Endothelial cell of umbilical vein (primary cell): ENCODE measurements around the gene FAM13C. TPM values are rescaled to one million over a fixed set of nuclear protein-coding genes. Genes with fewer than 3 reads are reported as not detected.

ENCODE experiments used
- BruUV-seq: library from RNA; stranded (reverse); fragments of 400-500 nt; replicated peaks from 2 replicates; lab custom pipeline; 2021; lab: Mats Ljungman, UMichigan
- CTCF ChIA-PET: fragments of 300-600, 350-600 bp; sonication (Branson Sonifier 250); formaldehyde crosslinking; loops from one replicate; lab custom pipeline; 2021; ENCODE audit warnings: antibody characterized with exemption, inconsistent platforms; lab: Charles Lee
- POLR2A ChIA-PET: fragments of 300-600, 350-600 bp; sonication (Branson Sonifier 250); formaldehyde crosslinking; loops from one replicate; lab custom pipeline; 2021; ENCODE audit warnings: antibody characterized with exemption, inconsistent platforms; lab: Charles Lee
- DNase-seq: peaks from one replicate; pipeline ENCODE4 v3.0.0-alpha.2; 2011; ENCODE audit warnings: low read depth, low spot score
- FAIRE-seq: peaks from 2 replicates; lab custom pipeline; 2011; peaks lifted over from hg19 to GRCh38; lab: Jason Lieb, UNC
- H2AFZ ChIP-seq: 2 replicates; pipeline ENCODE4 v1.6.0; 2012; ENCODE audit warnings: low read depth, low read length, control low read depth, inconsistent platforms
- H3K27ac ChIP-seq: 2 replicates; pipeline ENCODE4 v1.5.1; 2011; ENCODE audit warnings: low read depth, mild to moderate bottlenecking, control low read depth, low read length, moderate library complexity; ENCODE audit not compliant: insufficient read depth
- H3K27me3 ChIP-seq, 2 experiments: 2 replicates each; pipeline versions ENCODE4 v1.6.0 to v1.6.1; 2011; ENCODE audit warnings: low read length in 2 of 2, mixed read lengths in 1 of 2; ENCODE audit not compliant: control insufficient read depth in 2 of 2, insufficient read depth in 2 of 2
- H3K36me3 ChIP-seq, 2 experiments: 2 replicates in 1 of 2; 3 replicates in 1 of 2; pipeline ENCODE4 v1.5.1; 2011; ENCODE audit warnings: low read length in 2 of 2, mild to moderate bottlenecking in 1 of 2, moderate library complexity in 1 of 2; ENCODE audit not compliant: control insufficient read depth in 2 of 2, insufficient read depth in 2 of 2; ENCODE audit errors: extremely low read depth in 1 of 2
- H3K4me1 ChIP-seq: 3 replicates; pipeline ENCODE4 v1.5.1; 2011; ENCODE audit warnings: mild to moderate bottlenecking, low read length; ENCODE audit not compliant: control insufficient read depth, insufficient read depth; ENCODE audit errors: extremely low read depth
- H3K4me2 ChIP-seq: 2 replicates; pipeline ENCODE4 v1.6.1; 2011; ENCODE audit warnings: low read length, control low read depth, mixed read lengths; ENCODE audit not compliant: insufficient read depth
- H3K4me3 ChIP-seq, 3 experiments: fragments of 200-600 bp in 1 of 3; sonication (generic), shearing (Covaris generic) in 1 of 3; replicated peaks in 1 of 3; 2 replicates each; pipeline ENCODE4 v1.5.1; 2011 to 2016; ENCODE audit warnings: control low read depth in 3 of 3, low read length in 3 of 3, mild to moderate bottlenecking in 2 of 3, inconsistent platforms in 1 of 3, low read depth in 1 of 3, moderate library complexity in 1 of 3; ENCODE audit not compliant: insufficient read depth in 1 of 3
- H3K79me2 ChIP-seq: 2 replicates; pipeline ENCODE4 v1.6.0; 2012; ENCODE audit warnings: low read length, inconsistent platforms; ENCODE audit not compliant: control insufficient read depth, insufficient read depth
- H3K9ac ChIP-seq: replicated peaks from 2 replicates; pipeline ENCODE3; 2011; ENCODE audit warnings: low read length, control low read depth; ENCODE audit not compliant: insufficient read depth; ENCODE audit errors: extremely low read depth
- H3K9me1 ChIP-seq: replicated peaks from 3 replicates; pipeline ENCODE4 v1.6.0; 2011; ENCODE audit warnings: mild to moderate bottlenecking, low read length; ENCODE audit not compliant: control insufficient read depth, insufficient read depth; ENCODE audit errors: extremely low read depth
- H3K9me3 ChIP-seq: replicated peaks from 2 replicates; pipeline ENCODE4 v1.5.1; 2012; ENCODE audit warnings: low read length, inconsistent platforms; ENCODE audit not compliant: control insufficient read depth, insufficient read depth
- H4K20me1 ChIP-seq: replicated peaks from 2 replicates; pipeline ENCODE3; 2011; ENCODE audit warnings: mild to moderate bottlenecking, low read length; ENCODE audit not compliant: control insufficient read depth, insufficient read depth; ENCODE audit errors: extremely low read depth
- EZH2 ChIP-seq: IDR thresholded peaks from 2 replicates; pipeline ENCODE4 v1.6.1; 2012; ENCODE audit warnings: borderline replicate concordance, low read depth, mild to moderate bottlenecking, moderate library complexity, low read length, inconsistent platforms; ENCODE audit not compliant: severe bottlenecking
- FOS ChIP-seq: IDR thresholded peaks from 2 replicates; pipeline ENCODE4 v1.6.1; 2011; ENCODE audit warnings: mild to moderate bottlenecking, low read length, moderate library complexity, borderline replicate concordance; ENCODE audit not compliant: insufficient read depth
- GATA2 ChIP-seq: IDR thresholded peaks from 2 replicates; pipeline ENCODE4 v1.7.0; 2011; ENCODE audit warnings: low read depth, mild to moderate bottlenecking, moderate library complexity, mixed read lengths, low read length; ENCODE audit not compliant: insufficient read length, insufficient read depth
- JUN ChIP-seq: IDR thresholded peaks from 2 replicates; pipeline ENCODE4 v1.6.1; 2011; ENCODE audit warnings: borderline replicate concordance, low read depth; ENCODE audit not compliant: insufficient read length, insufficient read depth
- MYC ChIP-seq: IDR thresholded peaks from one replicate; pipeline ENCODE4 v1.6.1; 2011; ENCODE audit warnings: mild to moderate bottlenecking, low read depth, low read length
- POLR2A ChIP-seq: IDR thresholded peaks from 2 replicates; pipeline ENCODE4 v1.6.1; 2012; ENCODE audit warnings: low read depth, mild to moderate bottlenecking, control low read depth, low read length
- POLR2AphosphoS5 ChIP-seq: IDR thresholded peaks from 2 replicates; pipeline ENCODE4 v1.6.1; 2012; ENCODE audit warnings: low read depth, mild to moderate bottlenecking, control low read depth, low read length, moderate library complexity; ENCODE audit not compliant: insufficient read depth
- dilution Hi-C: fragments of 300-500 bp; cut with MboI; formaldehyde crosslinking; loops from one replicate; pipeline ENCODE4 v1.15.0; 2019; ENCODE audit warnings: low sequenced_read_pairs; ENCODE audit not compliant: extremely low pct_ligation_motif_present
- intact Hi-C: fragments of 100-400 bp; cut with micrococcal nuclease; formaldehyde crosslinking; loops from one replicate; pipeline ENCODE4 v1.10.0; 2022
- polyA plus RNA-seq, 4 experiments: library from polyadenylated mRNA; depleted of rRNA in 3 of 4; stranded (reverse) in 3 of 4; unstranded in 1 of 4; fragments of >200 nt; gene quantifications; 2 replicates each; pipeline versions ENCODE4 v1.2.1 to v1.2.3, GENCODE V29; 2011 to 2012; ENCODE audit warnings: missing spikeins in 1 of 4
- total RNA-seq: library from RNA; stranded (reverse); gene quantifications from 2 replicates; pipeline ENCODE4 v1.2.3, GENCODE V29; 2021
- TF ChIP-seq, protein P1 (sequence below), 2 donors: IDR thresholded peaks; 1 replicate in 1 of 2; 2 replicates in 1 of 2; pipeline ENCODE4 v1.5.1; 2011; ENCODE audit warnings: low read length in 2 of 2, mild to moderate bottlenecking in 2 of 2, moderate library complexity in 2 of 2, control low read depth in 1 of 2, inconsistent platforms in 1 of 2, low read depth in 1 of 2; ENCODE audit not compliant: insufficient read depth in 1 of 2; ENCODE audit errors: extremely low read depth in 1 of 2
- TF ChIP-seq, protein P2 (sequence below): IDR thresholded peaks from 2 replicates; pipeline ENCODE4 v1.6.1; 2011; ENCODE audit not compliant: insufficient read depth, insufficient read length

Gene FAM13C
- total and polyA plus RNA-seq, 2 donors (not counting 3 experiments of a cell fraction or from before 2014, with no cell fraction given), result 0.03 TPM; not detected in 1

DNA sequence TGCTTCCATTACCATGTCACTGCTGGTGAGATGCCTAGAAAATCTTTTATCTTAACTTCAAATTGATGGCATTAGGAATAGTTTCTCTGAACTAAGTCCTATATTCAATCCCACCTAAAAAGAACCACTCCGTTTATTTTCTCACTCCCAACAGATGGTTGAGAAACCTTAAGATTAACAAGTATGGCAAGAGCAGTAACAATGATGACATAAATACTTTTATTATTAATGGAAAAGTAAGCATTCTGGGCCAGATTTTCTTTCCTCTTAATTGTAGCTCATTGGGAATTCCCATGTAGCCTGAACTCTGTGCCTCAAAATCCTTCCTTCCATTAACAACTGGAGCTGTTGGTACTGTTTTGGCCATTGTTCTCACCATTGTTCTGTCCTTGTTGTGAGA is 21.1 kb upstream of the FAM13C start:
- no peak overlapping the region for H3K4me2 ChIP-seq
- no peak overlapping the region for H3K9ac ChIP-seq
- POLR2A ChIA-PET, result no interaction called here
- CTCF ChIA-PET, result no interaction called here
- no peaks in the 10 kb centered on the region for H3K79me2 ChIP-seq
- BruUV-seq, result no TSS peak
- no peaks in the 10 kb centered on the region for H3K36me3 ChIP-seq
- no peaks in the 10 kb centered on the region for H3K27me3 ChIP-seq
- no peak overlapping the region for H2AFZ ChIP-seq
- H3K9me3 ChIP-seq, result no peaks in the 10 kb centered on the region
- DNase-seq (no peak), FAIRE-seq (no peak)
- H3K4me1 ChIP-seq, result no peaks in the 10 kb centered on the region
- no peak overlapping the region for H3K4me3 ChIP-seq
- no peak overlapping the region for H3K27ac ChIP-seq
- intact Hi-C loops, result no loop called here
- TF ChIP-seq FOS, result no peak
- no peak for TF ChIP-seq JUN
- TF ChIP-seq, protein P1, sequence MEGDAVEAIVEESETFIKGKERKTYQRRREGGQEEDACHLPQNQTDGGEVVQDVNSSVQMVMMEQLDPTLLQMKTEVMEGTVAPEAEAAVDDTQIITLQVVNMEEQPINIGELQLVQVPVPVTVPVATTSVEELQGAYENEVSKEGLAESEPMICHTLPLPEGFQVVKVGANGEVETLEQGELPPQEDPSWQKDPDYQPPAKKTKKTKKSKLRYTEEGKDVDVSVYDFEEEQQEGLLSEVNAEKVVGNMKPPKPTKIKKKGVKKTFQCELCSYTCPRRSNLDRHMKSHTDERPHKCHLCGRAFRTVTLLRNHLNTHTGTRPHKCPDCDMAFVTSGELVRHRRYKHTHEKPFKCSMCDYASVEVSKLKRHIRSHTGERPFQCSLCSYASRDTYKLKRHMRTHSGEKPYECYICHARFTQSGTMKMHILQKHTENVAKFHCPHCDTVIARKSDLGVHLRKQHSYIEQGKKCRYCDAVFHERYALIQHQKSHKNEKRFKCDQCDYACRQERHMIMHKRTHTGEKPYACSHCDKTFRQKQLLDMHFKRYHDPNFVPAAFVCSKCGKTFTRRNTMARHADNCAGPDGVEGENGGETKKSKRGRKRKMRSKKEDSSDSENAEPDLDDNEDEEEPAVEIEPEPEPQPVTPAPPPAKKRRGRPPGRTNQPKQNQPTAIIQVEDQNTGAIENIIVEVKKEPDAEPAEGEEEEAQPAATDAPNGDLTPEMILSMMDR (IDR thresholded peaks at IDR 0.05; ENCODE audit: extremely low read depth in 1 of 2, insufficient read depth in 1 of 2, low read depth in 1 of 2, low read length in 2 of 2), result no peak
- TF ChIP-seq MYC, result no peak
- dilution Hi-C loops, result no loop called here
- H4K20me1 ChIP-seq, result no peaks in the 10 kb centered on the region
- no peaks in the 10 kb centered on the region for H3K9me1 ChIP-seq

DNA sequence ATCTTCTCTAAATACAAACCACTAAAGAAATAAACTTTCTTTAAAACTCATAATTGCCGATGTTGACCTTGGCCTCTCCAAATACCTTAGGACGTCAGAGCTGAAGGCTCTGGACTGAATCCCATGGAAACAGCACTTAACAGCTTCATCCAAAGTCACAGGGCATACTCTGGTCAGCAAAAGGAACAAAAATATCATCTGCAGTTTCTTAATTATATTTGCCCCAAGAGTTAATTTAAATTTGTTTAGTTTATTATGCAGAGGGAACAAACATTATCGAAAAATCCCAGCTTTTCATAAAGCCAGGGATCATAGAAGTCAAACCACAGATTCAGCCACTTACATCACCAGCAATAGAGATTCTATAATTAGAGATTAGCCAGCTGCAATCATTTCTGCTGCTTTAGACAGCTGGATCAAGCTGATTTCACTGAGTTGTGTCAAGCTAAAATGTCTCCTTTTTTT is 20.5 kb upstream of the FAM13C start:
- TF ChIP-seq POLR2AphosphoS5, result no peak
- no peak for TF ChIP-seq POLR2A
- TF ChIP-seq EZH2, result no peak
- TF ChIP-seq JUN, result no peak
- TF ChIP-seq MYC, result no peak
- TF ChIP-seq, protein P2, sequence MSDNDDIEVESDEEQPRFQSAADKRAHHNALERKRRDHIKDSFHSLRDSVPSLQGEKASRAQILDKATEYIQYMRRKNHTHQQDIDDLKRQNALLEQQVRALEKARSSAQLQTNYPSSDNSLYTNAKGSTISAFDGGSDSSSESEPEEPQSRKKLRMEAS, result no peak
- TF ChIP-seq, protein P1 (IDR thresholded peaks at IDR 0.05; ENCODE audit: extremely low read depth in 1 of 2, insufficient read depth in 1 of 2, low read depth in 1 of 2, low read length in 2 of 2), result no peak
- no peak for TF ChIP-seq FOS
- no peak for TF ChIP-seq GATA2
- no peaks in the 10 kb centered on the region for H3K79me2 ChIP-seq
- no peaks in the 10 kb centered on the region for H3K4me1 ChIP-seq
- H3K4me3 ChIP-seq, result no peak overlapping the region
- intact Hi-C loops, result no loop called here
- no peaks in the 10 kb centered on the region for H4K20me1 ChIP-seq
- H3K36me3 ChIP-seq, result no peaks in the 10 kb centered on the region
- no peaks in the 10 kb centered on the region for H3K9me3 ChIP-seq
- no TSS peak for BruUV-seq
- H3K9me1 ChIP-seq, result no peaks in the 10 kb centered on the region
- H3K27me3 ChIP-seq, result no peaks in the 10 kb centered on the region
- H3K4me2 ChIP-seq, result no peak overlapping the region
- H2AFZ ChIP-seq, result no peak overlapping the region
- dilution Hi-C loops, result no loop called here
- H3K27ac ChIP-seq, result no peak overlapping the region
- FAIRE-seq (no peak), DNase-seq (no peak)
- CTCF ChIA-PET, result no interaction called here
- no peak overlapping the region for H3K9ac ChIP-seq
- POLR2A ChIA-PET, result no interaction called here
